HG03354 (cell line): ENCODE results near the gene ANO3.
"Not testable (repeated sequence)": the region's sequence is repeated elsewhere in the genome, so short reads cannot be mapped to it uniquely, and the experiment has no call there.

Experiments used
- ATAC-seq: cut with Tn5 transposase; IDR thresholded peaks from one replicate; pipeline ENCODE4 v1.9.1; 2021; ENCODE audit warnings: mild to moderate bottlenecking; ENCODE audit not compliant: unreplicated experiment, poor library complexity, severe bottlenecking

ANO3 gene

DNA sequence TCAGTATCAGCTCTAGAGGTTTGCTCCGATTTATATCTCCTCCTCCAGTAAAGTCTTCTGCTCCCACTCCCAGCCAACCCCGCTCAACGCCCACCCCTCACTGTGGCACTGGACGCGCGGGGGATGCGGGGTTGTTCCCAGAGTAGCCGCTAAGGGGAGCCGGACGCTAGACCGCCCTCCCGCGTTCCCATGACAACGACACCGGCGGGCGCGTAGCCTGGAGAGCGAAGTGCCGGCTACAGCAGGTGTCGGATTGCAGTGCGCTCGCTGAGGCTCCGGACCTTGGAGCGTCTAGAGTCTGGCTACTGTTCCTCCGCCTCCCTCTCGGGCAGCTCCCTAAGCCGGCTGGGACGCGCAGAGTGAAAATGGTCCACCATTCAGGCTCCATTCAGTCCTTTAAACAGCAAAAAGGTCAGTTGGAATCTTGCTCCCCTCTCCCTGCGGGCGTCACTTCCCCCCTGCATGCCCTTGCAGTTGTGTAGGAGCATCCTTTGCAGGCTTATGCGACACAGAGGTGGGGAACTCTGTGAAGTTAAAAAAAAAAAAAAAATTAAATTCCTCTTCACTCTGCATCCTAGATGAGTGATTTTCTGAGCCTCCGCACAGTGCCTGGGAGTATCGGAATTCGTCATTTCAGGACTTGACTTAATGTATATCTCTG, at the start of gene ANO3:
TSS of gene ANO3 (plus strand) at position 220 of the 661 bp plus-strand sequence. CDS start at position 366, 146 bp downstream.
- peak; percentile 99 for ATAC-seq

DNA sequence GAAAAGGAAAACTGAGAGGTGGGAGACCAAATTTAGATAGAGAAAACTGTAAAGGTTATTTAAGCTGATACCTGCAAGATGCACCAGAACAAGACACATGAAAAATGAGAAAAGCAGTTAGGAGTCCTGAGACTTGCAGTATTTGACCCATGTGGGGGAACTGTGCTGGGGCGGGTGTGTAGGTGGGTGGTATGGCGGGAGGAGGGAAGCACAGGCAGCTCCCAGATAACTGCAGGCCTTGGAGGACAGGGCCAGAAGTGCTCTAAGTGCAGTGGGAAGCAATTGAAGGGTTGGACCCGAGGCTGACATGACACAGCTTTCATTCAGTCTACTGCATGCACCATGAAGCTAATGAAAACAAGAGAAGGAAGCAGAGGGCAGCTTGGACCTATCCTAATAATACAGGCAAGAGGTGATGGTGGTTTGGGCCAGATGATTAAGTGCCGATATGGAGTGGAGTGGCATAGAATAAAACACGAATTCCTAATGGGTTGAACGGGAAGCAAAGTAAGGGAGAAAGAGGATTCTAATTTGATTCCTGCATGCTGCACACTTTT, 48.0 kb upstream of the ANO3 start:
- no peak for ATAC-seq

DNA sequence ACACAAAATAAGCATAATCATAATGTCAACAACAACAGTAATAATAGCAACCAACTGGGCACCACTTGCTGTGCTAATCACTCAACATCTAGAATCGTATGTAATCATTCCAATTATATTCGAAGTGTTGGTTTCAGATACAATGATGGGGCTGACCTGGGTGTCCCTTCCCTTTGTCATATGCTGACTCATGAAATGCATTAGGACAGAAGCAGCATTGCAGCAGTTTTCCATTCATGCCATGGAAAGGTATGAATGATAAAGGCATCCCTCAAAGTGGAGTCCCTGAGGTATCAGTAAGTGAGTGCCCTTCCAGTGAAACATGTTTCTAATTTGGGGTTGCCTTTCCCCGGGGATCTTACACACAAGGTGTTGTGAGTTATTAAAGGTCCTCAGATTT, 46.3 kb upstream of the ANO3 start:
- ATAC-seq: no peak

DNA sequence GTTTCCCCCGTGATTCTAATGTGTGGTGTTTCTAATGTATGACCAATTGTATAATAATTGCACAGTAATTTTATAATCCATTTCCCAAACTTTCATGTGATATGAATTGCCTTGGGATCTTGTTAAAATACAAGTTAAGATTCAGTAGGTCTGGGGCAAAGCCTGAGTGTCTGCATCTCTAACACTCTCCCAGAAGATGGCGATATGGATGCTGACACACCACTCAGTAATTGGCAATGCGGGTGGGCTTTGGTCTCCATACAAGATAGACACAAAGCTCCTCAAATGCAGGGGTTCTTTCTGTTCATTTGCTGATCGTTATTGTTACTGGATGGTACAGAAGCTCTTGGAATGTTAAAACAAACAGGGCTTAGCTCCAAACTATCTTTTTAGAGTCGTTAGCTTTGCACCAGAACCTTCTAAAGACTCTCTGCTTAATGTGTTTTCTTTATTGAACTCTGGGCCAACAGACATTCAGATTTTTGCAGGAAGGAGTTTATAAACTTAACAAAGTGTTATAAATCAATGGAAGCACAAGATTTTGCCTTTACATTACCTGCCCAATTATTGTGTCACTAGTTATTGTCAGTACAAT, 45.4 kb upstream of the ANO3 start:
- peak; percentile 41 for ATAC-seq

DNA sequence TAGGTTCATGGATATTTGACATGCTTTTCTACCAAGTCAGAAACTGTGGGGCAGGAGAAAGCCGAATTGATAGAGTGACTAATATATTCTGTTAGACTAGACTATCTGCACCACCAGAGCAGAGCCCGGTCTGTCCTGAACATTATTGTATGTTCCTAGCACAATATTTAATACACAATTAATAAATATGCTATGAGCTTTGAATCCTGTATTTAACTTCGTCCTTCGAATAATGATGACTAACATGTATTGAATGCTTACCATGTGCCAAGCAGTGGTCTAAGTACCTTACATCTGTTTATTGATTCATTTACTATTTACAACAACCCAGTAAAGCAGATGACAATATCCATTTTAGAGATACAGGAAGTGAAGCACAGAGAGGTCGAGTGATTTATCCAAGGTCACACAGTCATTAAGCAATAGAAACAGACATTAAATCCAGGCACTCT, 44.8 kb upstream of the ANO3 start:
- ATAC-seq: no peak

DNA sequence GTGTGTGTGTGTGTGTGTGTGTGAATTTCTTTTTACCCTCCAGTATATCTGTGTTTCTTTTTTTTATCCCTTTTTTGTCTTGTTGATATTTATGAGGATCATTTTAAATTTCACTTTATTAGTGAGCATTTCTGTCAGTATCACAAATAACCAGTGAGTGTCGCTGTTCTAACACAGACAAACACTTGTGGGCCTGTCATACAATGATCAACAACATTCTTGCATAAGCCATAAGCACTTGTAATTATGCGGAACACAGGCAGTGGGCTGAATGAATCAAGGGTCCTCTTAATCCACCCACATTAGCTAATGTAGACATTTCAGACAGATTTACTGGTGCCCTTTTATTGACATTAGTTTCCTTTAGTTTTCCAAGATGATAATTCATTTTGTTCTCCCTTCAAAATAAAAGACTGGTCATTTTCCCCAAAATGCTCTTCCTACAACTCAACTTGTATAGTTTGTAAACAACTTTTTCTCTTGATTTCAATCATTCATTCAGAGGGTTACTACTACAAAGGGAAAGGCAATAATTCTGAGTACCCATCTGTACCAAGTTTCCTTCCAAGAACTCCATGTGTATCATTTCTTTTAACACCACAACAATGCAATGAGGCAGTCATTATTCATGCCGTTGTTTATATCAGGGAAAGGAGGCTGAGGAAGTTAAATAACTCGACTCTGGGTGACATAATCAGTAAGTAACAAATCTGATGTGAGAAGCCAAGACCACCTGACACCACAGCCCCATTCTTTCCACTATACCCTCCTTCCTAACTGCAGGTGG, 34.5 kb upstream of the ANO3 start:
- peak; percentile 92 for ATAC-seq

DNA sequence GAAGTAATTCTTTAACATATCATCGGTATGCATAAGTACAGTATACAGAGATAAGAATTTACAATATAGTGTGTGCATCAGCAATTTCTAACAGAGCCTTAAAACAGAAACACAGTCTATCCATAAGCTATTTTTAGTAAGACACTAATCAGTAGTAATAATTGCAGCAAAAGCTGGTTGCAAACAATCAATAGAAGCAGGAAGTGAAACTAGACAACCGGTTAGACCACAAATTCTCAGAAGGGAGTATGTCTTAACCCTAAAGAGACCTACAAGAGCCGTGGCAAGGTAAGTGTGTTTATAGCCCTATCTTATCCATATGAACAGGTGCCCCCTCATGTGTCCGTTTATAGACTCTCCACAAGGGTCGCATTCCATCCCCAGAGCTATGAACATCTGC, 15.6 kb upstream of the ANO3 start:
- not testable (repeated sequence) for ATAC-seq

DNA sequence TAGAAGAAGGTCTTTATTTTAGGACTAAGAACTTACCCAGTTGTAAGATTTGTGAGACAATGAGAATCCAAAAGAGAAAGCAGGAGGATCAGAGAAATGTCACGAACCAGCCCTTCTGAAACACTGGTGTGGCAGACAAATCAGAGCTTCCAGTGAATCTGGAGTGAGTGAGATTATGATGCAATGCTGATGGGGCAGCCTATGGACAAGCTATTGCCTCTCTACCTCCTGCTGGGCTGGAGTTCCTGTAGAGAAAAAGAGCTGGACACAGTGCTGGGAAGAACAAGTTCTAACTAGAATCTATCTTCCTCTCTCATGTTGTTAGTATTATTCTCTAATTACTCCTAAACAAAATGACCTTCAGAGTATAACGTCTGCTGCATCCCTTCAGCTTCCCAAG, 12.0 kb upstream of the ANO3 start:
- no peak for ATAC-seq

DNA sequence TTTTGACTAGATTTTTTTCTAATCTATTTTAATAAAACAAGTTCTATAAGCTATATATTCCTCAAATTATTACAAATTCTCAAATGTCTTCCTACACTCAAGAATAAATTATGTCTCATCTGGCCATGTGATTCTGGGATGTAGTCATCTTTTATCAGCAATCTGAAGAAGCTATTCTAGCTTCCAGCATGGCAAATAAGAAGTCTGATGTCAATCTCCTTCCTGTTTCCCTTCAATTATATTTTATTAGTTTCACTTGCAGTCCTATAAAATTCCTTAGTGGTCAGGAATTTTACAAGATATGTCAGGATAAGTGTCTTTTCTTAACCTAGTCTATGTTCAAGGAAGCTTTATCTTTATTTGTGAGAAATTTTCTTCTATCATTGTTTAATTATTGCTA, 10.4 kb upstream of the ANO3 start:
- ATAC-seq: no peak

DNA sequence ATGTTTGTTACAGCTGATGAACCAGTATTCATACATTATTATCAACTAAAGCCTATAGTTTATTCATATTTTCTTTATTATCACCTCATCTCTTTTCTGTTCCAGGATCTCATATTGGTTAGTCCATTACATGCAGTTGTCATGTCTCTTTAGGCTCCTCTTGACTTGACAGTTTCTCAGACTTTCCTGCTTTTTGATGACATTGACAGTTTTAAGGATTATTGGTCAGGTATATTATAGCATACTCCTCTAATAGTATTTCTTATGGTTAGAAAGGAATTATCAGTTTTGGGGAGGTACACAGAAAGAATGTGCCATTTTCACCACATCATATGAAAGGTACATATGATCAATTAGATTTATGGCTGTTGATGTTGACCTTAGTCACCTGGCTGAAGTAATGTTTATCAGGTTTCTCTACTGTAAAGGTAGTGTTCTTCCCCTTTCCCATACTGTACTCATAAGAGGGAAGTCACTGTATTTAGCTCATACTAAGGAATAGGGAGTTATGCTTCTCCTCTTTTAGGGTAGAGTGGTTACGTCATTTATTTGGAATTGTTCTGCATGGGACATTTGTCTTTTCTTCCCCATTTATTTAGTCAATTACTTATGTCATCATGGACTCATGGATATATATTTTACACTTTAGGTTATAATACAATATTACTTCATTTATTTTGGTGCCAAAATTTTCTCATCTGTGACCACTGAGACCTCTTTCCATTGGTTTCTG, 9.4 kb upstream of the ANO3 start:
- ATAC-seq: no peak

DNA sequence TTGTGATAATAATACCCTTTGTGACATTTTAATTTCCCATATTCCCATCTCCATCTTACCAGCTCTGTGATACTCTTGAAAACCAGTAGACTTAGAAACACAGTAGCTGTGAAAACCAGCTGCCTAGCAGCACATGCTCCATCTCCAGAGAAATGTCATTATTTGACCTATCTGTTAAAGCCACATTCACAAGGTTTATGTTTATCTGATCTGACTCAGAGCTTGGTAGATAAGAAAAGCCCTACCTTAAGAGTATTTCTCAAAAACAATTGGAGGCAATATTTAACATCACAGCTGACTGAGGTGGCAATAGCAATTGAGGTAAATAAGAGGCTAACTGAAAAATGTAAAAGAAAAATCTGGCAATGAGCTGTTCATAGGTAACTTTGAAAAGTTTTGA, 8.1 kb upstream of the ANO3 start:
- ATAC-seq: no peak

DNA sequence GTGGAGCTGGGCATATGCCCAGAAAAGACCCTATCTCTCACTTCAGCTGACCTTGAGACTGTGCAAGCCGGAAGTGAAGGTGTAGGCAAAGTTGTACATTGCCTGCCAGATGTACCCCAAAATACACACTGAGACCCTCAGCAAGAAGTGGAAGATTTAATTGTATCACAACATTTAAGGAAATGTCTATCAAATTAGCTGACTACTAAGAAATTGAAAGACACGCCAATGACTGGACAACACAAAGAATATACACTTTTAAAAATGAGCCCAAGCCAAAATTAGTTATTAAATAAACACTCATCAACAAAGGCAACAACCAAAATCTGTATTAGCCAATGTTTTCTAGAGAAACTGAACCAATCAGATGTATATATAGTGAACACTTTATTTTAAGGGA, 7.7 kb upstream of the ANO3 start:
- ATAC-seq: no peak

DNA sequence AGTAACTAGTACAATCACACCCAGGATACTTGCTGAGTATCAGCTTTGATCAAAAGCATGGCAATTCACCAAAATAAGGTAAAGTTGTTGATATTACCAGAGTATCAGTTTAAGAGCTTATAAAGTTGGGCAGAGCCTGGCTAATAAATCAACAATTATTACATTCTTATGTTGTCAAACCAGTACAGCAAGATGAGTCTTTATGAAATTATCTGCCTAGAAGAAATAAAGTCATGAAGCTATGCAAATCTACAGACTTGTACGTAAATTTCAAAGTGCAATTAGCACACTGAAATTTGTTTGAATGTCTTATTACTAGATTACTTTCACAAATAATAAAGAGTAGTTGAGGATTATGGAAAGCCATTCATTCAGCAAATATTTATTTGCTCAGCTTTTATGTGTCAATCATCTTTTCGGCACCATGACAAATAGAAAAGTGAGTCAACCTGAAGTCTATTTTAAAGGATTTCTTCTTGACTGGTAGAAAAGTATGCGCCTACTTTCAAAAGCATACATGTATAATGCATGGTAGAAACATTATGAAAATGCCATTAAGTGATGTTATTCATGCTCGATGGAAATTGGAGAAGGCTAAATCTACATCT, 5.0 kb upstream of the ANO3 start:
- no peak for ATAC-seq

DNA sequence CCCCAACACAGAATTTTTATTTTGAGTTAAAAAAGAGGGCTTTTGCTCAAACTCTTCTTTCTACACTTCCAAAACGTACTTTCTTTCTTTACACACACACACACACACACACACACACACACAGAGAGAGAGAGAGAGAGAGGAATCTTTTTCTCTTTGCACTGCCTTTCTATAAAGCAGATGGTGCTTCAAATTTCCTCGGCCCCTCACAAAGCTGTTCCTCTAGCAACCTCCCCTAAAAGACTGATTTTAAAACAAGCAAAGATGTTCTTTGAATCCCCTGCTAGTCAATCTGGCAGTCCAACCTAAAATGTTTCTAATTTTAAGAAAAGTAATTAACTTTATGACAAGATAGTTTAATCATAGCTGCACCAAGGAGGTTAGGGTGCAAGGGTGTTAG, 2.7 kb upstream of the ANO3 start:
- no peak for ATAC-seq

DNA sequence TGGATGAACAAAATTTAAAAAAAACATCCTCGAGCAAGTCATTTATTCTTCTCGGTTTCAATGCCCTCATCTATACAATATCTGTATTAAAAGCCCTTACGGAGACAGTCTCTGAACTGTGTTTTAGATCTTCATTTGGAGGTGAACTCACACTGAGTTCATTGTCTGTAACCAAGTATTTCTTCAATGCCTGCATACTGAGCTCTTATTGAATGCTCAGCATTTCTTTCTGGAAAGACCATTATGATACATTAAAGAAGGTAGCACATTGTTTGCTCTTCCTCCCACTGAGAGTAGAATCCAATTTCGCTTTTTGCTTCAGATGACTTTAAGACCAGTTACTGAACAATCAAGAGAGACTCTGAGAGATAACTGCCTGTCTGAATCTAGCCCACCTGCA, 1.7 kb upstream of the ANO3 start:
- no peak for ATAC-seq

DNA sequence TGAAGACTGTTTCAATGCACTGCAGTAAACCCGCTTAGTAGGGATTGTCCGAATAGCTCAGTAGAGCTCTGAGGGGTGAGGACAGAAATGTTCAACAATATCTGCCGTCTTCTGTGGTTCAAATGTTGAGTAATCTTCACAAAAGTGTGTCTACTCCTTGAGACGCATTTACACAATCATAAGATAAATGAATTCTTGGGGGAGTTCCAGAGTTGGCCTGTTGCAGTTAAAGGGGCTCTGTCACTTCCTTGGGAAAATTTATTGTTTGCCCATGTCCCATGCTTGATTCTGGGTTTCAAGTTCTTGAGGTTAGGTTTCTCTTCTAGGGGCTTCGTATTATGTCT, 614 bp downstream of the ANO3 start:
- ATAC-seq: no peak

DNA sequence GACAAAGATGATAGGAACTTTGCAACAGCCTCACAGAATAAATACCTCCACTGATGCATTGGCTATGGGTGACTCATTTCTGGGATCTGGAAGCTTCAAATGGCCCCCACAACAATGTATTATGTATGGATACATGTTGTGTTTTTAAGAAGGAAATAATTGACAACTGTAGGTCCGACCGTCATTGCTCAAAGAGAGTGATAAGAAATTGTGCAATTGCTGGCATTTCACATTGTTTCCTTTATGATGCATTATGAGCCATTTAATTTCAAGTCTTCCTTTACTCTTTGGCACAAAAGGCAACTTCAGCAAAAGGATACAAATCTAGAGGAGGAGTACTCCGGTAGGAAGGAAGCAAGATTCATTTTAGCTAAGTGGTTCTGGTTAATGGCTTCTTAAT, 2.0 kb downstream of the ANO3 start:
- ATAC-seq: no peak

DNA sequence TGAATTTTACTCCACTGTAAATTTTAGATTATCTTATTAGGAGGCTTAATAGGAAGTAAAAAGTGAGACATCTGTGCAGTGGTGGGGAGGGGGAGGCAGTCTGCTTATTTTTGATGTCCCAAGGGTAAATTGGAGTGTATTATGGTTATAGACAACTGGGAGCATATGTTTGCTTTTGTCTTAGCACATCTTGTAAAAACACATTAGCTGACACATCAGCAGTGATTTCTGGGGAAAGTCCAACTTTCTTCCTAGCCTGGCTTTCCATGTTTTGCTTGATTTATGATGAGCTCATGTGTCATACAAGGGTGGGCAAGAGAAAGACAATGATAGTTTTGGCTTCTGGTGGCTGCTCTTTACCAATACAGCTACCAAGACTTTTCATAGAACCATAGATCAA, 4.0 kb downstream of the ANO3 start:
- ATAC-seq: no peak

DNA sequence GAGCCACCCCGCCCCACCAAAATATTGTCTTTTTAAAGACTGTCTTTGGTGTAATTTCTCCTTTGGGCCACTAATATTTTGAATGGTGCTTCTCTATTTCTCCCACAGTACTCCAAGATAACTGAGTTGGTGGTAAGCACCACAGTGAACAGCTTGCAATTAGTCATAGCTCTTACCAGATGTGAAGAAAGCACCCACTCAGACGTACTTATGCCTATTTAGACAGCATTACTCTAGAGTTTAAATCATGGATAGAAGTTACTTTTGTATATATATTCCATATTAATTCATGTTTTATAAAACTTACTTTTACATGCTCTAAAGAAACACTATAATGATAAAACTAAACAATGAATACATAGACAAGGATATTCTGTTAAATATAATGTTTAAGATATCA, 12.7 kb downstream of the ANO3 start:
- ATAC-seq: no peak

DNA sequence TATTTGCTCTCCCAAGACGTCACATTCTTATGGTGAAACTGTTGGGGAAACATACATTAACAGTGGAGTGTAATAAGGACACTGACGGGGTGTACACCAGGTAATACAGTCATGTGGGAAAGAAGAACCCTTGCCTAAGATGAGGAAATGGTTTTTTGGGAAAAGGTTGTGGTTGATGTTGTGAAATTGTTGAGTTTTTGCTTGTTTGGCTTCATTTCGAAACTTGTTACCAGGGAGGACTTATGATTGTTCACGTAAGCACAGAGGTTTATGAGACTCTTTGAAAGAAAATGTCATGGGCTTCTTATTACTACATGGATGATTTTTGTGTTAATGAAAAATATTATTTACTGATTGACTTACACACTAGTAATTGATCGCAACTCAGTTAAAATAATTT, 16.8 kb downstream of the ANO3 start:
- ATAC-seq: no peak
